GM19099 (cell line): Measurements from ENCODE around the gene BIVM.

Source experiments
- POLR2A ChIP-seq: IDR thresholded peaks from 3 replicates; pipeline ENCODE4 v1.6.1; 2011; ENCODE audit warnings: low read depth; ENCODE audit not compliant: insufficient read length; ENCODE audit errors: extremely low read depth

Gene BIVM

GRCh38 chr13:102881819-102882686 is 83.1 kb downstream of the BIVM start:
- TF ChIP-seq POLR2A: no peak
